NCI-H226 (cell line): ENCODE measurements around the gene ACSM4.
"Not testable (repeated sequence)": the region's sequence is repeated elsewhere in the genome, so short reads cannot be mapped to it uniquely, and the experiment has no call there.

Experiments used
- DNase-seq: peaks from one replicate; pipeline ENCODE4 v3.0.0-alpha.2; 2015

ACSM4 gene, protein sequence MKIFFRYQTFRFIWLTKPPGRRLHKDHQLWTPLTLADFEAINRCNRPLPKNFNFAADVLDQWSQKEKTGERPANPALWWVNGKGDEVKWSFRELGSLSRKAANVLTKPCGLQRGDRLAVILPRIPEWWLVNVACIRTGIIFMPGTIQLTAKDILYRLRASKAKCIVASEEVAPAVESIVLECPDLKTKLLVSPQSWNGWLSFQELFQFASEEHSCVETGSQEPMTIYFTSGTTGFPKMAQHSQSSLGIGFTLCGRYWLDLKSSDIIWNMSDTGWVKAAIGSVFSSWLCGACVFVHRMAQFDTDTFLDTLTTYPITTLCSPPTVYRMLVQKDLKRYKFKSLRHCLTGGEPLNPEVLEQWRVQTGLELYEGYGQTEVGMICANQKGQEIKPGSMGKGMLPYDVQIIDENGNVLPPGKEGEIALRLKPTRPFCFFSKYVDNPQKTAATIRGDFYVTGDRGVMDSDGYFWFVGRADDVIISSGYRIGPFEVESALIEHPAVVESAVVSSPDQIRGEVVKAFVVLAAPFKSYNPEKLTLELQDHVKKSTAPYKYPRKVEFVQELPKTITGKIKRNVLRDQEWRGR

DNA sequence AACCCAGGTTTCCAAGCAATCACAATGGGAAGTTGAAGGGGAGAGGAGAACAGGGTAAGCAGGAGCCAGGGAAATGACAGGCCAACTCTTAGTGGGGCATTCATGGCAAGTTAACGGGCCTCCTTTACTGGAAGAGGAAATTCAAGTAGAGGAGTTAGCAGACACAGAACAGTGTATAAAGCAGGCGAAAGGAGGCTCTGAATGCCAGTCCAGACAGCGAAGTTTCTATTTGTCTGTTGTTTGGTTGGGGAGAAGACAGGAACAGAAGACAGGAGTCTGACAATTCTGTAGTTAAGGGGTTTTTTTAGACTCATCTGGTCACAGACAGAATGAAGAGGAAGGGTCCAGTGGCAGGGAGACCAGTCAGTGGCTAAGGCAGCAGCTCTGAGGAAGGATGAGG lies at the start of gene ACSM4:
Gene ACSM4, plus strand, starts transcription at position 301 of the 400 bp plus-strand sequence. CDS start 260 bp downstream, outside the sequence.
- no peak for DNase-seq

DNA sequence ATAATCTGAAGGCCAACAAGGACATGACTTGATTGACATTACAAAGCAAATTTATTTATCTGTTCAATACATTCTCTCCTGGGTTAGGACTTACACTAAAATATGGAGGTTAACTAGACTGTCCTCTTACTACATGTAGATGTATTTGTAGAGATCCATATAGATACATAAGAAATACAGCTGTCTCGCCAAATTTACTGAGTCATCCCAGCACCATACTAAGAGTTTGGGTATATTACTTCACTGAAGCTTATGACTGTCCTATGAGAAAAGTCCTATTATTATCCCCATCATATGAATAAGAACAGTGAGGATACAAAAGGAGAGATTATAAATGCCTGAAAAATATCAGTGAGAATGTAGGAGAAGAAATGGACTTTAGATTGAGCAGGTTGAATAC lies 44.8 kb upstream of the ACSM4 start:
- DNase-seq, result no peak

DNA sequence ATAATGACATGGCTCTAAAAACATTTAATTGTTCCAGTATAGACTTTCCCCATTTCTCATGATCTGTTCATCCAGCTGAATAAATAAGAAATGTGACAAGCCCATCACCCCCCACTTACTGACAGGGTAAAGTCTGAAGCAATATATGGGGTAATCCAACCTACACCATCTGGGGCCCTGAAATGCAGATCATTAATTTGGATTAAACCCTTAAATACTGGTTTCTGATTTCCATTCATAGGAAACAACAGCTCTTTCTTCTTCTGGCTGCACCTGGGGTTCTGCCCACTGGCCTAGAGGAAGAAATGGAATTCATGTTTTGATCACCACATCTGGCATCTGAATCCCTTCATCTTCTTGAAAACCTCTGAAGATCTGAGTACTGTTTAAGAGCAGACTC lies 39.3 kb upstream of the ACSM4 start:
- no peak for DNase-seq

DNA sequence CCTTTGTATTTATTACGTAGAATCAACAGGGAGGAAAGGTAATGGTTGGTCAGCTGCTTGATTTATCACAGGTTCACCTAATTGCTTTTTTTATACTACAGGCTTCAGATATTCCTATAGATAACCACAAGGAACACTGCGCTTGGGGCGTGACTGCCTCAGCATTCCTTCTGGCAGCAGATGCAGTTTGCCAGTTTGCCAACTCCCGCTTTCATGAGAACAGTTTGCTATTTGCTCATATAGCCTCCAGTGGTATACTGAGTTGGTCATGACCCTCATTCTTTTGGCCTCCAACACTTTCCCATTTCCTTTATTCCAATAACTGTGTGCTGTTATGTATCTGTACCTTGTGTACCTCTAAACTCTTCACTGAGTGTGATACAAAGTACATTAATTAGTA lies 38.6 kb upstream of the ACSM4 start:
- DNase-seq, result no peak

DNA sequence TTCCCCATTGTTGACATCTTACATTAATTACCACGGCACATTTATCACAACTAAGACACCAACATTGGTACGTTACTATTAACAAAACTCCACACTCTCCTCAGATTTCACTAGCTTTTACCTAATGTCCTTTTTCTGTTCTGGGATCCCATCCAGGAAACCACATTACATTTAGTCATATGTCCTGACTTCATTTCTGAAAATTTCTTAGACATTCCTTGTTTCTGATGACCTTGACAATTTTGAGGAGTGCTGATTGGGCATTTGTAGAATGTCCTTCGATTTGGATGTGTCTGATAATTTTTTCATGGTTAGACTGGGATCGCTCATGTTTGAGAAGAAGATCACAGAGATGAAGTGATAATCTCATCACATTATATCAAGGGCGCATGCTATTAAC lies 34.6 kb upstream of the ACSM4 start:
- DNase-seq, result no peak

DNA sequence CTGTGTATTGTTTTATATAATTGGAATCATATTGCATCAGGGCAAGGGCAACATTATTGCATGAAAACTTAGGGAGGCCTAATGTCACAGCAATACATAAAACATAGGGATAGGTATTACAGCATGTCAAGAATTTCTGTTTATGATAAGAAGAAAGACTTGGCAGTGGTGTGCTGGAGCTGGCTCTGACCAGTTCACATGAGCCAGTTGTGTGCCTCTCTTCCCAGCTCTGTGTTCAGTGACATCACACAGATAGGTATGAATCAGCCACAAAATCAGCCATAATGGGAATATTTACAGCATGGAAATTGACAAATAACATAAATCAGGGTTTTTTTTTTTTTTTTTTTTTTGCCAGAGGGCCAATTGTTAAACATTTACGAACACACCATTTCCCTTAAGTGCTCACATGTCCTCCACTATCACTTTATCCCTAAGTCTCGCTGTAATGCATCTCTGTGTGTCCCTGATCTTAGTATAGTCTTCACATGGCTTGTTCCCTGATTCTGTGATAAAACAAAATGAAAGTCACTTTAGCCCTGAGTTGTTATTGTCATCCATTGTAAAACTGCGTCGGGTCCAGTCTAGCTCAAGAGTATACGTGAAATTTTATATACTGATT lies 31.9 kb upstream of the ACSM4 start:
- DNase-seq, result no peak

DNA sequence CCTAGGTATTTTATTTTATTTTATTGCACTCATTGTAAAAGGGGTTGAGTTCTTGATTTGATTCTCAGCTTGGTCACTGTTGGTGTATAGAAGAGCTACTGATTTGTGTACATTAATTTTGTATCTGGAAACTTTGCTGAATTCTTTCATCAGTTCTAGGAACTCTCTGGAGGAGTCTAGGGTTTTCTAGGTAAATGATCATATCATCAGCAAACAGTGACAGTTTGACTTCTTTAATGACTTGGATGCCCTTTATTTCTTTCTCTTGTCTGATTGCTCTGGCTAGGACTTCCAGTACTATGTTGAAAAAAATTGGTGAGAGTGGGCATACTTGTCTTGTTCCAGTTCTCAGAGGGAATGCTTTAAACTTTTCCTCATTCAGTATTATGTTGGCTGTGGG lies 28.4 kb upstream of the ACSM4 start:
- DNase-seq, result not testable (repeated sequence)

DNA sequence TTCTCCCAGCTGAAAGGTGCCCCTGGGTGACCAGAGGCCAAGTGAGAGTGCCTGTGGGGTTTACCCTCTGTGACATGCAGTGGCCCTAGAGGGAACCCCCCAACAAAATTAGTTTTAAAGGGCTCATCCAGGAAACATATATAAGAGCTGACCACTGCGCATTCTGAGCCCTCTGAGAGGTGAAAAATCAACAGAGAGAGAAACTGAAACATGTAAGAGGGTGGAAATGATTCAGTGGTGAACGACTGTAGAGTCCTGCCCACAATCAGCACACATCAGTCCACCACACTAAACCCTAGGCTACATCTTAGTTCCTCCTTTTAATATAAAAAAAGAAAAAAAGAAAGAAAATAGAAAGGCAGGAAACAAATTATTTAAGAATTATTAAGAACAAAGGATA lies 21.0 kb upstream of the ACSM4 start:
- no peak for DNase-seq

DNA sequence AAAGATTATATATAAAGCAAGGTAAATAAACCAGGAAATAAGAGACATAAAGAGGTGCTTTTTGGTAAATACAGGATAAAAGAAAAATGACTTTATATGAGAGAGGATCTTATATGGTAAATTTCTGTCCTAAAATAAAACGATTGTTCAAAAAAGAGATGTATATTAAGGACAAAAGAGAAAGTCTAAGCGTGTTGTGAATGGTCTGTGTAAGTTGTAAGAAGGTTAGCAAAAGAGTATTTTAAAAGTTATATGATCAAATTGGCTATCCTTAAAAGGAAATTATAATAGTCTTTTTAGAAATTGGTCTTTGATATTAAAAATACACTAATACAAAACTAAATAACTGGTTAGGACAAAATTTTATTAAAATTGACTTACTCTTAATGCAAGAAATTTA lies 14.1 kb upstream of the ACSM4 start:
- DNase-seq, result no peak

DNA sequence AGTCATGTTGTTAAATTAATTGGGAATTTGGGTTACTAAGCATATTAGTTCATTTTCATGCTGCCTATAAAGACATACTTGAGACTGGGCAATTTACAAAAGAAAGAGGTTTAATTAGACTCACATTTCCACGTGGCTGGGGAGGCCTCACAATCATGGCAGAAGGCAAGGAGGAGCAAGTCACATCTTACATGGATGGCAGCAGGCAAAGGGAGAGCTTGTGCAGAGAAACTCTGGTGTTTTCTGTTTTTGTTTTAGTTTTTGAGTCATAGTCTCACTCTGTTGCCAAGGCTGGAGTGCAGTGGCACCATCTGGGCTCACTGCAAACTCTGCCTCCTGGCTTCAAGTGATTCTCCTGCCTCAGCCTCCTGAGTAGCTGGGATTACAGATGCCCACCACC lies 13.3 kb upstream of the ACSM4 start:
- DNase-seq, result not testable (repeated sequence)

DNA sequence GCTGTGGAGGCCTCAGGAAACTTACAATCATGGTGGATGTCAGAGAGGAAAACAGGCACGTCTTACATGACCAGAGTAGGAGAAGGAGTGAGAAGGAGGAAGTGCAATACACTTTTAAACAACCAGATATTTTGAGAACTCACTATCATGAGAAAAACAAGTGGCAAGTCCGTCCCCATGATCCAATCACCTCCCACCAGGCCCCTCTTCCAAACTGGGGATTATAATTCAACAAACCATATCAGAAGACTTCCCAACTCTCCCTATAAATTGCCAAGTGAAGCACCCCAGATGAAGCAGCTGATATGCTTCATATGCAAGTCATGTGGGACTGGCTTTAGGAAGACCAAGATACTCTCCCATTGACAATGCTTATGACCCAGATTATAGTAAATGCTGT lies 11.6 kb upstream of the ACSM4 start:
- DNase-seq, result no peak

DNA sequence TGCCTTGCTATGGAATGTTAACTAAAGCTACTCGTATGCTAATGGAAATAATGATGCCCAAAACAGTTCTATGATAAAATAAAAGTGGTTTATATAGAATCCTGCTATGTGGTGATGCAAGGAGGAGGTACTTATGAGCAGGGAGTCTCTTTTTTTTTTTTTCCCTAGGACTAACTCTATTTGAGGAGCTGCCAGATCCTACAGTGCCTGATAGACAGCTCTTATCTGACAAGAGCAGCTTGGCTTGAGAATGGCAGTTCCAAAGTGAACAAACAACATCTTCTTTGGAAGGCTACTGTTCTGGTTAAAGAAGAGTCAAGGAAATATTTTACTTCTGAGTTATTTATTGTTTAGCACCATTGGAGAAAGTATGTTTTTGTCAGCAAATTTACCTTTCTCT lies 10.2 kb upstream of the ACSM4 start:
- DNase-seq, result no peak

DNA sequence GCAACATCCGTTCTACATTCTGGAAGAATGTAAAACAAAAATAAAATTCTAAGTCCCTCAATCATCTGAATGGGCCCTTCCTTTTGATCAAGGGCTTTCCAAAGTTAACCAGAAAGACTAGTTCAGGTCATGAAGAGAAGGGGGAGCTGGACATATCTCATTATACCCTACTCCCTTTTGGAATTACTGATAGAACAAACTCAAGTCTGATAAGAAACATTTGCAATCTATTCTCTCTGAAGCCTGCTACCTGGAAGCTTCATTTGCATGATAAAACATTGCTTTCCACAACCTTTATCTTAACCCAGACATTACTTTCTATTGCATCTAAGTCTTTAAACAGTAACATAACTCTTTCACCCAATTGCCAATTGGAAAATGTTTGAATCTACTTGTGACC lies 8.3 kb upstream of the ACSM4 start:
- DNase-seq, result no peak

DNA sequence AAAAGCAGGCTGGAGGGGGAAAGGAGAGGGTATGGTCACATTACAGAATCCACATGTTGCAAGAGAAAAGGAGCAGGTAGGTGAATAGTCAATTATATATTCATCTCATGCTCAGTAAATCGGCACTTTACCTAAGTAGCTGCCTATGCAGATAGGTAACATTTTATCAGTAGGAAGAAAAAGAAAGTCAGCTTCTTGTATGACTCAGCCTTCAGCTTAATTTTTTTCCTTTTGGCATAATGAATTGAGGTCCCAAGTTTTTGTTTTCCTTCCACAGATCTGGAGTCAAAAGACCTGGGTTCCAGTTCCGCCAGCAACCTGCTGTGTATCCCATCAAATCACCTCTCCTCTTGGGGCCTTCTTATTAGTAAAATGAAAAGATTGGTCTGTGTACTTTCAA lies 6.0 kb upstream of the ACSM4 start:
- no peak for DNase-seq

DNA sequence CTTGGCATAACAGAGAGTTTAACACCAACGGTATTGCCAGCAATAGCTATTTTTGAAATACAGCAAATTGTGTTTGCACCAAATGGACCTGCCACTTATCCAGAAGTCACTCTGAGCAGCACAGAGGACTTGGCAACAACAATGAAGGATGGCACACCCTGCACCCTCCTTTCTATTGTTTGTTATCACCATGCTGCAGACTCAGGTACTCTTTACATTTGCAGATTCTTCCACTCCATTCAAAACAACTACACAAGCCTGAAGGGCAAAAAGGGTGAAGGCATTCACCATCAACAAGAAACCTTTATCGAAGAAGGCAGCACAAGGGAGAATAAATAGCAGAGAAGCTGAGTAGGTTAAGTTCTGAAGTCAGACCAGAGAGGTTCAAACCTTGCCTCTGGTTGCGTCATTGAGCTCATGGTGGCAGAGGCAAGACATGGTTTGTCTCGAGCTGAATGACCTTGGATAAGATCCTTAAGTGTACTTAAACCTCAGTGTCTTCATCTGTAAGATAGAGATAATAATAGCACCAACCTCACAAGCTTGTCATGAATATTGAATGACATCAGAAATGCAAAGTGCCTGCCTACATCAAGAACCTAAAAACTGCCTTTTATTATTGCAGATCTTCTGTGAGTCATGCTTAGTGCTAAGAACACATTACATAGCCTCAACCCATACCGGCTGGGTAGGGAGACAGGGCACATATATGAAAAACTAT lies 1.4 kb upstream of the ACSM4 start:
- DNase-seq, result no peak

DNA sequence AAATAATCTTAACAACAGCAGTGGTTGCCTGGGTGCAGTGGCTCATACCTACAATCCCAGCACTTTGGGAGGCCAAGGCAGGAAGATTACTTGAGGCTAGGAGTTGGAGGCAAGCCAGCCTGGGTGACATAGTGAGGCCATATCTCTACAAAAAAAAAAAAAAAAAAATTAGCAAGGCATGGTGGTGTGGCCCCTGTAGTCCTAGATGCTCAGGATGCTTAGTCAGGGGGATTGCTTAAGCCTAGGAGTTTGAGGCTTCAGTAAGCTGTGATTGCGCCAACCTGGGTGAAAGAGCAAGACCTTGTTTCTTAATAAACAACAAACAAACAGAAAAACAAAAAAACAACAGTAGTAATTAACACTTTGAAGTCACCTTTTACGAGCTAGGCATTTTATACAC lies 642 bp upstream of the ACSM4 start:
- DNase-seq, result no peak

DNA sequence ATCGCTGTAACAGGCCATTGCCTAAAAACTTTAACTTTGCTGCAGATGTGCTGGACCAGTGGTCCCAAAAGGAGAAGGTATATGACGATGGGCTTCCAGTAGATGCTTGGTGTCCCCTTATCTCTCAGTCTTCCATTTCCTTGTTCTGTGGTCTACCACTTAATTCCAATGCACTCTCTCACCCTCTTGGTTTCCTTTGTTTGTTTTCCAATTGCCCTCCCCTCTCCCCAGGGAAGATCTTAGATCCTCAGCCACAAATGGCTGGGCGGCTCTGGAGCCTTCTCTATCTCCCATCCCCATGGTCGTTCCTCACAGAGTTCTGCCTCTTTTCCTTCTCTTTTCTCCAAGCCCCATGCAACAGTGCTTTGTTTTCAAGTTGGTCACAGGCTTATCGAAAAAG lies 584 bp downstream of the ACSM4 start:
- no peak for DNase-seq

DNA sequence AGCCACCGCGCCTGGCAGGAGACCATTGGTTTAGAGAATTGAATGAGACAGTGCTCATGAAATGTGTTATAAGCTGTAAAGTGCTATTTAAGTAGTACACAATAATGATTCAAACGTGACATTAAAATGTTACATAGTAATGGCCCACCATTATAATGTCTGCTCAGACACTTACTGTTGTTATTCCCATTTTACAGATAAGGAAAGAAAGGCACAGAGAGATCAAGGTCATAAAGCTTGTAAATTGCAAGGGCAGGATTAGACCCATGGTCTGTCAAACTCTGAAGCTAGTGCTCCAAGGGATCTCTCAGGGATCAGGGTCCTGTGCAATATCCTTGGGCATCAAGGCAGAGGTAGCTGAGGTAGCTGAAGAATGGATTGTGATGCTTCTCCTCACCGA lies 6.2 kb downstream of the ACSM4 start:
- DNase-seq, result no peak

DNA sequence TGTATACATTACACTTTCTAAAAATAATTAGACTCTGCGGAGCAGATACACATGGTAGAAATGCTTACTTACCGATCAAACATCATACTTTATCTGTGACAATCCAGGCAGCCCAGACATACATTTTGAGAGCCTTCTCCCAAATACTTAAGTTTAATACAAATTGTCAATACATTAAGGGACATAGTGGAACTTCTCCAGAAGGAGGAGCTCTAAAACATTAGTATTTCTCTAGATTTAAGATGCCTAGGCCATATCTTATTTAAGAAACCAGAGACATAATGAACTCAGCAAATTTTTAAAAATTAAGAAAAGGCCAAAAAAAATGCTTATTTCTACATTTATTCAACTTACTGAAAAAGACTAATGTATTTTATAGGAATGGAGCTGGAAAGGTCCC lies 16.1 kb downstream of the ACSM4 start:
- no peak for DNase-seq

DNA sequence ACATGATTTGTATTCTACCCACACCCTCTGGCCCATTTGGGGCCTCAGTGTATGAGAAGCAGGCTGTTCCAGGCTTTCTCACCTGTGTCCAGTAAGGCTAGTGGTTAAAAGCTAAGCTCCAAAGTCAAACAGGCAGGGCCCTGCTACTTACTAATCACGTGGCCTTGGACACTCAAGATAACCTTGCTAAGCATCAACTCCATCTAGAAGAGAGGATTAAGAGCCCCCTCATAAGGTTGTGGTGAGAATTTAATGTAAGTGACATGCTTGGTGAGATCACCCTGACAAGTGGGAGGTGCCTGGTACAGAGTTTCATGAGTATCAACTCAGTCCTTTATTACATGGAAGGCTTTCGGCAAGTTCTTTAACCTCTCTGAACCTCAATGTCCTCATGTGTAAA lies 17.8 kb downstream of the ACSM4 start:
- DNase-seq, result no peak

DNA sequence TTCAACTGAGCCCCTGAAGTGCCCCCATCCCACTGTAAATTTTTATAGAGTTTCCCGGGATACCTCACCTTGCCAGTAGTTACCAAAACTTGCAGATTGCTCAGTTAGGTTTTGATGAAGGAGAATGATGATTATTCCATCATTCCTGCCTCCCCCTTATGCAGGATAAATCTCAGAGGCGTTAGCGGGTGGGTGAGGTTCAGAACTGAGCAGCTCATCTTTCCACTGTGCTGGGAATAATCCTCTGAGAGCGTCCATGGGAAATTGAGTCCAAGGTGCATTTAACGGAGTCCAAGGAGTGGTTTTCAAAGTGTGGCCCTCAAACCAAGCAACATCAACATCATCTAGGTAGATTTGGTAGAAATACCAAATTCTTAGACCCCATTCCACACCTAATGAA lies 18.7 kb downstream of the ACSM4 start:
- no peak for DNase-seq

DNA sequence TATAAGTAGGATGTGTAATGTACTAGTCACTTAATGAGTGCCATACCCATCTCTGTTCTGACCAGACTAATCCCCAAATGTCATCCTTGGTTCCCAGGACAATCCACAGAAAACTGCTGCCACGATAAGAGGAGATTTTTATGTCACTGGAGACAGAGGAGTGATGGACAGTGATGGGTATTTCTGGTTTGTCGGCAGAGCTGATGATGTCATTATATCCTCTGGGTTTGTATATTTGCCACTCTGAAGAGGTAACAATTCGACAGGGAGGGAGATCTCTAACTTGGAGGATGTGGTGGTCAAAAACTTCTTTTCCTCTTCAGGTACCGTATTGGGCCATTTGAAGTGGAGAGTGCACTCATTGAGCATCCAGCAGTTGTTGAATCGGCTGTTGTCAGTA lies 20.3 kb downstream of the ACSM4 start:
- DNase-seq, result no peak

DNA sequence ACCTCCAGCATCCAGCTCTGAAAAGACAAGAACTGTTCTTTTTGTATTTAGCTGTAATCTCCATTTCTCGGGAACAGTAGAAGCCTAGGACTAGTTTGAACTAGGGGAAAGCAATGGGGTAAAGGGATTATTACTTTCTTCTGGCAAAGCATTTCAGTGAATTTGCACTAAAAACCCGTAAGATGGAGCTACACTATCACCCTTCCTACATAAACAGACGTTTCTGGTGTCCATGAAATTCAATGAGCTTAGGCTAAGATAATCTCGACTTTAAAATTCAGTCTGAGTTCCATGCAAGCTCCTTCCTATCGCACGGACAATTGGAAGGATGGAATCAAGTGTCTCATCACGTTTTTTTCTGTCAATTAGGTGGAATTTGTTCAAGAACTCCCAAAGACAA lies 24.0 kb downstream of the ACSM4 start:
- DNase-seq, result no peak

DNA sequence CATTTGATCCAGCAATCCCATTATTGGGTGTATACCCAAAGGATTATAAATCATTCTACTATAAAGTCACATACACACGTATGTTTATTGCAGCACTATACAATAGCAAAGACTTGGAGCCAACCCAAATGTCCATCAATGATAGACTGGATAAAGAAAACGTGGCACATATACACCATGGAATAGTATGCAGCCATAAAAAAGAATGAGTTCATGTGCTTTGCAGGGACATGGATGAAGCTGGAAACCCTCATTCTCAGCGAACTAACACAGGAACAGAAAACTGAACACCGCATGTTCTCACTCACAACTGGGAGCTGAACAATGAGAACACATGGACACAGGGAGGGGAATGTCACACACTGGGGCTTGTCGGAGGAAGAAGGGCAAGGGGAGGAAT lies 33.9 kb downstream of the ACSM4 start:
- not testable (repeated sequence) for DNase-seq
